SKM-1 (cell line): ENCODE data around the gene SRGAP2C.
"Not testable (repeated sequence)": the region's sequence is repeated elsewhere in the genome, so short reads cannot be mapped to it uniquely, and the experiment has no call there.

Experiments
- DNase-seq: peaks from one replicate; lab custom pipeline; 2025; ENCODE audit not compliant: unreplicated experiment; lab: John Stamatoyannopoulos, UW

The SRGAP2C gene

GRCh38 chr1:121226295-121226904 lies 41.6 kb downstream of the SRGAP2C start:
- DNase-seq, result not testable (repeated sequence)

- not testable (repeated sequence) for DNase-seq
Measured at GRCh38 chr1:121226925-121227324, 42.1 kb downstream of the SRGAP2C start.

GRCh38 chr1:121227544-121228330 lies 43.0 kb downstream of the SRGAP2C start:
- DNase-seq, result not testable (repeated sequence)

GRCh38 chr1:121230636-121231035 lies 45.9 kb downstream of the SRGAP2C start:
- not testable (repeated sequence) for DNase-seq

GRCh38 chr1:121232445-121233125 lies 47.8 kb downstream of the SRGAP2C start:
- DNase-seq, result not testable (repeated sequence)

- not testable (repeated sequence) for DNase-seq
Measured at GRCh38 chr1:121234090-121234759, 49.5 kb downstream of the SRGAP2C start.

- not testable (repeated sequence) for DNase-seq
Measured at GRCh38 chr1:121238384-121238783, 53.6 kb downstream of the SRGAP2C start.

- not testable (repeated sequence) for DNase-seq
Measured at GRCh38 chr1:121243913-121244312, 59.1 kb downstream of the SRGAP2C start.

- not testable (repeated sequence) for DNase-seq
Measured at GRCh38 chr1:121246399-121246798, 61.6 kb downstream of the SRGAP2C start.

- DNase-seq, result not testable (repeated sequence)
Measured at GRCh38 chr1:121252656-121253055, 67.9 kb downstream of the SRGAP2C start.

- not testable (repeated sequence) for DNase-seq
Measured at GRCh38 chr1:121254618-121255017, 69.8 kb downstream of the SRGAP2C start.

- not testable (repeated sequence) for DNase-seq
Measured at GRCh38 chr1:121257632-121258031, 72.9 kb downstream of the SRGAP2C start.

- not testable (repeated sequence) for DNase-seq
Measured at GRCh38 chr1:121258134-121258533, 73.4 kb downstream of the SRGAP2C start.

- not testable (repeated sequence) for DNase-seq
Measured at GRCh38 chr1:121260205-121260604, 75.4 kb downstream of the SRGAP2C start.

GRCh38 chr1:121262163-121262562 lies 77.4 kb downstream of the SRGAP2C start:
- DNase-seq, result not testable (repeated sequence)

GRCh38 chr1:121263789-121264244 lies 79.0 kb downstream of the SRGAP2C start:
- not testable (repeated sequence) for DNase-seq

- not testable (repeated sequence) for DNase-seq
Measured at GRCh38 chr1:121267072-121267471, 82.3 kb downstream of the SRGAP2C start.

- DNase-seq, result not testable (repeated sequence)
Measured at GRCh38 chr1:121269309-121269708, 84.5 kb downstream of the SRGAP2C start.

- DNase-seq, result not testable (repeated sequence)
Measured at GRCh38 chr1:121269973-121270372, 85.2 kb downstream of the SRGAP2C start.

- DNase-seq, result not testable (repeated sequence)
Measured at GRCh38 chr1:121271143-121271715, 86.5 kb downstream of the SRGAP2C start.
